MCF 10A (cell line): ENCODE data around the gene HGF. TPM values are rescaled to one million over a fixed set of nuclear protein-coding genes. Genes with fewer than 3 reads are reported as not detected.

Source experiments
- BruUV-seq: library from RNA; stranded (reverse); fragments of 400-500 nt; replicated peaks from 2 replicates; lab custom pipeline; 2021; lab: Mats Ljungman, UMichigan
- CTCF ChIA-PET: fragments of 300-600 bp; sonication (Branson Sonifier 250); formaldehyde crosslinking; extraction: SDS; loops from one replicate; lab custom pipeline; 2021; ENCODE audit warnings: antibody characterized with exemption, inconsistent platforms; lab: Yijun Ruan, JAX
- POLR2A ChIA-PET: fragments of 300-600, 350-650 bp; sonication (Branson Sonifier 250); formaldehyde crosslinking; extraction: SDS; loops from one replicate; lab custom pipeline; 2020; ENCODE audit warnings: antibody characterized with exemption, inconsistent platforms; lab: Yijun Ruan, JAX
- DNase-seq: peaks from one replicate; pipeline ENCODE4 v3.0.0-alpha.2; 2018; ENCODE audit not compliant: unreplicated experiment
- H3K27ac Mint-ChIP-seq: one replicate; pipeline ENCODE4 v1.8.0; 2022; ENCODE audit warnings: mild to moderate bottlenecking, low read depth, mixed read lengths; ENCODE audit not compliant: unreplicated experiment
- H3K27me3 Mint-ChIP-seq: one replicate; pipeline ENCODE4 v1.8.0; 2022; ENCODE audit warnings: mixed read lengths; ENCODE audit not compliant: insufficient read depth, unreplicated experiment
- H3K36me3 Mint-ChIP-seq: one replicate; pipeline ENCODE4 v1.8.0; 2022; ENCODE audit warnings: mild to moderate bottlenecking, moderate library complexity, mixed read lengths; ENCODE audit not compliant: insufficient read depth, unreplicated experiment
- H3K4me1 Mint-ChIP-seq: one replicate; pipeline ENCODE4 v1.8.0; 2022; ENCODE audit warnings: mixed read lengths; ENCODE audit not compliant: insufficient read depth, unreplicated experiment
- H3K4me3 Mint-ChIP-seq: one replicate; pipeline ENCODE4 v1.8.0; 2022; ENCODE audit warnings: mild to moderate bottlenecking, moderate library complexity, mixed read lengths; ENCODE audit not compliant: unreplicated experiment
- H3K9me3 Mint-ChIP-seq: one replicate; pipeline ENCODE4 v1.8.0; 2022; ENCODE audit warnings: mixed read lengths; ENCODE audit not compliant: unreplicated experiment
- CTCF ChIP-seq: fragments of 200-600 bp; IDR thresholded peaks from one replicate; pipeline ENCODE4 v1.8.0; 2022; ENCODE audit warnings: antibody characterized with exemption, mild to moderate bottlenecking; ENCODE audit not compliant: unreplicated experiment
- intact Hi-C: fragments of 100-400 bp; cut with micrococcal nuclease; formaldehyde crosslinking; loops from 2 replicates; pipeline ENCODE4 v1.14.1; 2022
- total RNA-seq: library from RNA; stranded (reverse); gene quantifications from 2 replicates; pipeline ENCODE4 v1.2.3, GENCODE V29; 2022

Gene HGF
- total RNA-seq, 1 experiment from 2014 or later: not detected

DNA sequence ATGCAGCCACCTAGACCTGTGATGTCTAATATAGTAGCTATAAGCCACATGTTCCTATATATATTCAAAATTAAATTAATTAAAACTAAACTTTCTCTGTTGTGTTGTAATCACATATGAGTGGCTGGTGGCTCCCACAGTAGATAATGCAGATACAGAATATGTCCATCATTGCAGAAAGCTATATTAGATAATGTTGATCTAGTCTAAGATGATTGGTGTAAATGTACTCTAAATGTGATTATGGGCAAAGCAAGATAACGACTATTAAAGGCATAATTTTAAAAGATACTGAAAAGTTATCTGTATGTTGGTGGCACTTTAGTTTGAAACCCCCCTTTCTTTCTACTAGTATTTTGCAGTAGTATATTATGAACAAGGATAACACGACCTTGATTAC is 5.7 kb upstream of the HGF start:
- DNase-seq: no peak
- Mint-ChIP-seq H3K27ac (no peak overlapping the region), H3K27me3 (peaks cover 88% of the 10 kb centered on the region), H3K9me3 (no peaks in the 10 kb centered on the region), H3K4me3 (no peak overlapping the region), H3K4me1 (no peaks in the 10 kb centered on the region), H3K36me3 (no peaks in the 10 kb centered on the region)
- no peak for TF ChIP-seq CTCF
- intact Hi-C loops: no loop called here
- ChIA-PET POLR2A (no interaction called here), CTCF (no interaction called here)
- no TSS peak for BruUV-seq

- no peaks in the 10 kb centered on the region for H3K4me1 Mint-ChIP-seq
- no peaks in the 10 kb centered on the region for H3K36me3 Mint-ChIP-seq
- DNase-seq: no peak
- BruUV-seq: no TSS peak
- H3K27me3 Mint-ChIP-seq: peaks cover 88% of the 10 kb centered on the region
- H3K27ac Mint-ChIP-seq: no peak overlapping the region
- intact Hi-C loops: no loop called here
- POLR2A ChIA-PET: no interaction called here
- no peak for TF ChIP-seq CTCF
- H3K9me3 Mint-ChIP-seq: no peaks in the 10 kb centered on the region
- no peak overlapping the region for H3K4me3 Mint-ChIP-seq
- CTCF ChIA-PET: interaction anchor here (0.6 kb wide), 1 partner anchor 14 kb away, joined by 4 read pairs; no protein-coding TSS in a partner anchor
Observed at GRCh38 chr7:81774551-81774950, 4.7 kb upstream of the HGF start.

GRCh38 chr7:81770728-81771223 is 929 bp upstream of the HGF start:
- TF ChIP-seq CTCF: no peak
- Mint-ChIP-seq H3K36me3 (no peaks in the 10 kb centered on the region), H3K4me3 (no peak overlapping the region), H3K27ac (no peak overlapping the region), H3K4me1 (no peaks in the 10 kb centered on the region), H3K27me3 (peaks cover 100% of the 10 kb centered on the region), H3K9me3 (no peaks in the 10 kb centered on the region)
- intact Hi-C loops: no loop called here
- CTCF ChIA-PET: interaction anchor here (0.6 to 0.9 kb wide), 2 partner anchors 20 to 179 kb away, joined by 3 to 4 read pairs; no protein-coding TSS in a partner anchor
- no TSS peak for BruUV-seq
- POLR2A ChIA-PET: interaction anchor here (0.6 kb wide), 1 partner anchor 1824 kb away, joined by 4 read pairs; no protein-coding TSS in a partner anchor
- DNase-seq: no peak

- TF ChIP-seq CTCF: no peak
- no TSS peak for BruUV-seq
- Mint-ChIP-seq H3K27ac (no peak overlapping the region), H3K36me3 (no peaks in the 10 kb centered on the region), H3K4me1 (no peaks in the 10 kb centered on the region), H3K9me3 (no peaks in the 10 kb centered on the region), H3K27me3 (peaks cover 98% of the 10 kb centered on the region), H3K4me3 (no peak overlapping the region)
- DNase-seq: no peak
- POLR2A ChIA-PET: no interaction called here
- intact Hi-C loops: no loop called here
- CTCF ChIA-PET: interaction anchor here (0.7 to 1.1 kb wide), 3 partner anchors 15 to 53 kb away, joined by 3 to 4 read pairs (median 3); no protein-coding TSS in a partner anchor
Observed at GRCh38 chr7:81768951-81769778, 682 bp downstream of the HGF start.
